ENCODE measurements around the gene ZNF217. TPM values are rescaled to one million over a fixed set of nuclear protein-coding genes. Genes with fewer than 3 reads are reported as not detected.

Gene ZNF217
- total and polyA plus RNA-seq, 2 donors (not counting 1 experiment from before 2014, with no cell fraction given) = 14.5 to 22.0 TPM

- no peaks in the 10 kb centered on the region for H3K4me1 ChIP-seq (ENCODE audit: control insufficient read depth, extremely low read depth, insufficient read depth, low read length)
- no peak overlapping the region for H3K4me2 ChIP-seq (ENCODE audit: extremely low read depth, insufficient read depth, low read length)
- no peaks in the 10 kb centered on the region for H3K36me3 ChIP-seq (ENCODE audit: control insufficient read depth, insufficient read depth, low read length)
- no peak overlapping the region for H3K27ac ChIP-seq (ENCODE audit: insufficient read depth, low read length)
- H3K4me3 ChIP-seq (replicated peaks in 1 of 4; ENCODE audit: control extremely low read depth in 1 of 4, insufficient read depth in 1 of 4, low read depth in 3 of 4, low read length in 4 of 4) = no peak overlapping the region
- no peaks in the 10 kb centered on the region for H3K79me2 ChIP-seq (ENCODE audit: control insufficient read depth, insufficient read depth, low read length)
- no peaks in the 10 kb centered on the region for H3K27me3 ChIP-seq (ENCODE audit: control insufficient read depth, insufficient read depth, low read length)
- no peak overlapping the region for H2AFZ ChIP-seq (ENCODE audit: low read length)
- no peak overlapping the region for H3K9ac ChIP-seq (ENCODE audit: insufficient read depth, low read length)
- no peaks in the 10 kb centered on the region for H4K20me1 ChIP-seq (ENCODE audit: control insufficient read depth, extremely low read depth, insufficient read depth, low read length)
- TF ChIP-seq EZH2 (IDR thresholded peaks at IDR 0.05; ENCODE audit: low read length, missing control alignments) (no peak), CTCF (conservative IDR thresholded peaks at IDR 0.05 in 1 of 2, IDR thresholded peaks at IDR 0.05 in 1 of 2; ENCODE audit: low read depth in 1 of 2, low read length in 2 of 2) (no peak)
- no peaks in the 10 kb centered on the region for H3K9me3 ChIP-seq (ENCODE audit: control insufficient read depth, insufficient read depth, low read depth, low read length)
- DNase-seq (ENCODE audit: low read depth in 2 of 2) = no peak
Observed at GRCh38 chr20:53636540-53637097, 43.0 kb upstream of the ZNF217 start.

DNA sequence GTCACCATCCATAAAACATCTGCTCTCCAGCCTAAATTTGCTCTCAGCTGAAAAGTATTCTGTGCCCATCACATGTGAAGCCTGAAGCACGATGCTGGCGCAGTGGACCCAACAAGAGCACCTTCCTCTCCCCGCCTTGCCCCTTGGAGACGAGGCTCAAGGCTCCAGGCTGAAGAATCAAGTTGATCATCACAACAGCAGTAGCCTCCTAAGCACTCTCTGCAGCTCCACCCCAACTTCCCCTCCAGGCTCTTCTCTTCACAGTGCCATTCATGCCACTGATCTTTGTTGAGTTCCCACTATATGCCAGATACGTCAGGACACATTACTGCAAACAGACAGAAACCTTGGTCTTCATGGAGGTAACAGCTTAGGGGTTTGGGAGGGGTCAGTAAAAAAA, 41.6 kb upstream of the ZNF217 start:
- Histone ChIP-seq H3K9ac (ENCODE audit: insufficient read depth, low read length) (no peak overlapping the region), H3K9me3 (ENCODE audit: control insufficient read depth, insufficient read depth, low read depth, low read length) (no peaks in the 10 kb centered on the region), H3K4me2 (ENCODE audit: extremely low read depth, insufficient read depth, low read length) (no peak overlapping the region), H3K4me1 (ENCODE audit: control insufficient read depth, extremely low read depth, insufficient read depth, low read length) (no peaks in the 10 kb centered on the region), H2AFZ (ENCODE audit: low read length) (no peak overlapping the region), H3K27ac (ENCODE audit: insufficient read depth, low read length) (no peak overlapping the region), H4K20me1 (ENCODE audit: control insufficient read depth, extremely low read depth, insufficient read depth, low read length) (no peaks in the 10 kb centered on the region), H3K27me3 (ENCODE audit: control insufficient read depth, insufficient read depth, low read length) (no peaks in the 10 kb centered on the region), H3K4me3 (replicated peaks in 1 of 4; ENCODE audit: control extremely low read depth in 1 of 4, insufficient read depth in 1 of 4, low read depth in 3 of 4, low read length in 4 of 4) (no peak overlapping the region), H3K79me2 (ENCODE audit: control insufficient read depth, insufficient read depth, low read length) (no peaks in the 10 kb centered on the region), H3K36me3 (ENCODE audit: control insufficient read depth, insufficient read depth, low read length) (no peaks in the 10 kb centered on the region)
- no peak for DNase-seq (ENCODE audit: low read depth in 2 of 2)
- TF ChIP-seq CTCF (conservative IDR thresholded peaks at IDR 0.05 in 1 of 2, IDR thresholded peaks at IDR 0.05 in 1 of 2; ENCODE audit: low read depth in 1 of 2, low read length in 2 of 2) (no peak), EZH2 (IDR thresholded peaks at IDR 0.05; ENCODE audit: low read length, missing control alignments) (no peak)

DNA sequence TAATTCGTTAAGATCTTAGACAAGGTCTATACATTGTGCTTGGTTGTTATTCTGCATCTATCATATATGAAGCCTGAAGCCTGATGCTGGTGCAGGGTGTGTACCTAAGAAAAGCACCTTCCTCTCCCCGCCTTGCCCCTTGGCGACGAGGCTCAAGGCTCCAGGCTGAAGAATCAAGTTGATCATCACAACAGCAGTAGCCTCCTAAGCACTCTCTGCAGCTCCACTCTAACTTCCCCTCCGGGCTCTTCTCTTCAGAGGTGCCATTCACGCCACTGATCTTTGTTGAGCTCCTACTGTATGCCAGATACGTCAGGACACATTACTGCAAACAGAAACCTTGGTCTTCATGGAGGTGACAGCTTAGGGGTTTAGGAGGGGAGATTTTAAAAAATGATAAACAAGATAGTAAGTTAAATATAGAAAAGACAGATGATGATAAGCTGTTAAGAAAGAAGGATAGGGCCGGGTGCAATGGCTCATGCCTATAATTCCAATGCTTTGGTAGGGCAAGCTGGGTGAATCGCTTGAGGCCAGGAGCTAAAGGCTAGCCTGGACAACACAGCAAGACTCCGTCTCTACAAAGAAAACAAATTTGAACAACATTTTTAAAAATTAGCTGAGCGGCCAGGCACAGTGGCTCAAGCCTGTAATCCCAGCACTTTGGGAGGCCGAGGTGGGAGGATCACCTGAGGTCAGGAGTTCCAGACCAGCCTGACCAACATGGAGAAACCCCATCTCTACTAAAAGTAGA, 38.4 kb upstream of the ZNF217 start:
- Histone ChIP-seq H3K4me2 (ENCODE audit: extremely low read depth, insufficient read depth, low read length) (no peak overlapping the region), H3K4me3 (replicated peaks in 1 of 4; ENCODE audit: control extremely low read depth in 1 of 4, insufficient read depth in 1 of 4, low read depth in 3 of 4, low read length in 4 of 4) (no peak overlapping the region), H4K20me1 (ENCODE audit: control insufficient read depth, extremely low read depth, insufficient read depth, low read length) (no peaks in the 10 kb centered on the region), H3K9me3 (ENCODE audit: control insufficient read depth, insufficient read depth, low read depth, low read length) (no peaks in the 10 kb centered on the region), H3K27ac (ENCODE audit: insufficient read depth, low read length) (no peak overlapping the region), H3K36me3 (ENCODE audit: control insufficient read depth, insufficient read depth, low read length) (no peaks in the 10 kb centered on the region), H3K27me3 (ENCODE audit: control insufficient read depth, insufficient read depth, low read length) (no peaks in the 10 kb centered on the region), H3K79me2 (ENCODE audit: control insufficient read depth, insufficient read depth, low read length) (no peaks in the 10 kb centered on the region), H3K4me1 (ENCODE audit: control insufficient read depth, extremely low read depth, insufficient read depth, low read length) (no peaks in the 10 kb centered on the region), H2AFZ (ENCODE audit: low read length) (no peak overlapping the region), H3K9ac (ENCODE audit: insufficient read depth, low read length) (no peak overlapping the region)
- DNase-seq (ENCODE audit: low read depth in 2 of 2) = no peak
- TF ChIP-seq CTCF (conservative IDR thresholded peaks at IDR 0.05 in 1 of 2, IDR thresholded peaks at IDR 0.05 in 1 of 2; ENCODE audit: low read depth in 1 of 2, low read length in 2 of 2) (no peak), EZH2 (IDR thresholded peaks at IDR 0.05; ENCODE audit: low read length, missing control alignments) (no peak)

Data from fibroblast of lung (primary cell).